Hair follicle dermal papilla cell (primary cell): ENCODE measurements around the gene XK. TPM values are rescaled to one million over a fixed set of nuclear protein-coding genes. Genes with fewer than 3 reads are reported as not detected.

Experiments
- total RNA-seq: library from RNA; depleted of rRNA; stranded (reverse); fragments of >200 nt; gene quantifications from 2 replicates; pipeline ENCODE4 v1.2.3, GENCODE V29; 2012

XK gene, protein sequence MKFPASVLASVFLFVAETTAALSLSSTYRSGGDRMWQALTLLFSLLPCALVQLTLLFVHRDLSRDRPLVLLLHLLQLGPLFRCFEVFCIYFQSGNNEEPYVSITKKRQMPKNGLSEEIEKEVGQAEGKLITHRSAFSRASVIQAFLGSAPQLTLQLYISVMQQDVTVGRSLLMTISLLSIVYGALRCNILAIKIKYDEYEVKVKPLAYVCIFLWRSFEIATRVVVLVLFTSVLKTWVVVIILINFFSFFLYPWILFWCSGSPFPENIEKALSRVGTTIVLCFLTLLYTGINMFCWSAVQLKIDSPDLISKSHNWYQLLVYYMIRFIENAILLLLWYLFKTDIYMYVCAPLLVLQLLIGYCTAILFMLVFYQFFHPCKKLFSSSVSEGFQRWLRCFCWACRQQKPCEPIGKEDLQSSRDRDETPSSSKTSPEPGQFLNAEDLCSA
- total RNA-seq, result under 0.01 TPM in 2 replicates

DNA sequence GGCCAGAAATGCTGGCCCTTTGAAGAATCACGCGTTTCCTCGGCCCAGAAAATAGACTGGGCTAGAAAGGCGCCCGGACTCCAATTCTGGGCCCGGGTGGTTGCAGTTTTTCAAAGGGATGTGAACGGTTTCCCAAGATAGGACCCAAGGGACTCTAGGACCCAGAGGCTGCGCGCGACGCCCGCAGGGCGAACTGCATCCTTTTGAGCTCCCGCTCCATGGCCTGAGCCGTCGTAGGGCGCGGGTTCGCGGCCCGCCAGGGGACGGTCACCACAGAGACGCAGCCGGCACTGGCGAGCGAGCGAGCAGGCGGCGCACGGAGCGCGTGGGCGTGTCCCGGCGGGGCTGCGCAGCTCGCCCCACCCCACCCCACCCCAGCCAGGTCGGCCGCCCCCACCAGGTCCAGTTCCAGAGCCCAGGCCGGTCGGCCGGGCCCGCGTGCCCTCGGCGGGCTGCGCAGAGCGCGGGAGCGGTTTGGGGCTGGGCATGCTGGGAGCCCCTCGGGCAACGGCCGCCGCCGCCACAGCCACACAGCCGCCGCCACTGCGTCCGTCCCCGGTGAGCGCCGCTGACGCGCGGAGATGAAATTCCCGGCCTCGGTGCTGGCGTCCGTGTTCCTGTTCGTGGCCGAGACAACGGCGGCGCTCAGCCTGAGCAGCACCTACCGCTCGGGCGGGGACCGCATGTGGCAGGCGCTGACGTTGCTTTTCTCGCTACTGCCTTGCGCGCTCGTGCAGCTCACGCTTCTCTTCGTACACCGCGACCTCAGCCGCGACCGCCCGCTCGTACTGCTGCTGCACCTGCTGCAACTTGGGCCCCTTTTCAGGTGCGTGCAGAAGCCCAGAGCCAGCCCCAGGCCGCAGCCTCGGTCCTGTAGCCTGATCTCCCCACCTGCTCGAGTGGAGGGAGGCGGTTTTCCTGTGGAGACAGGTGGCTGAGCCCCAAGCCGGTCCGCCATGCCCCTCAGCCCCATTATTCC is at the start of gene XK:
Gene XK (plus strand): TSS at position 411 of the 979 bp plus-strand sequence. CDS start 171 bp downstream, at position 582.

DNA sequence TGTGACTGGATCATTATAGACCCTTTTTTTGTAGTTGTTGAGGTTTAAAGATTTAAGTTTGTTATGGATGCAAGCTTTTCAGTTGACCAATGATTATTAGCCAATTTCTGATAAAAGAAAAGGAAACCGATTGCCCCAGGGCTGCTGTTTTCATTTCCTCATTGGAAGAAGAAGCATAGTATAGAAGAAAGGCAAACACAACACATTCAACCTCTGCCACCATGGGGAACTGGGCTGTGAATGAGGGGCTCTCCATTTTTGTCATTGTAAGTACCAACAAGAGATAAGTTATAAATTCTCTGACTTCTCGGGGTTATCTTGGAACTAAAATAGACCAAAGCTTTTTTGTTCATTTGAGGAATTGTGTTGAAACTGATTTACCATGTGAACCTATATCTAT is 94.3 kb downstream of the XK start, which contains the start of gene CYBB:
Gene CYBB (plus strand): TSS at position 203 of the 400 bp plus-strand sequence. CDS start 19 bp downstream, at position 222.

Other genes starting within 250 kb of the XK start
- 0.24 and 0.32 TPM in 2 replicates for gene LANCL3, start 114.1 kb upstream of the XK start, total RNA-seq
- not detected in 2 replicates for gene CYBB, start 94.3 kb downstream of the XK start, total RNA-seq
- 45.8 and 59.4 TPM in 2 replicates for gene DYNLT3, start 161.8 kb downstream of the XK start, total RNA-seq